WTC11 (cell line): Measurements from ENCODE around the gene SCNN1B. TPM values are rescaled to one million over a fixed set of nuclear protein-coding genes. Genes with fewer than 3 reads are reported as not detected.

Experiments
- ATAC-seq: fragments of 200-7000 bp; cut with Tn5 transposase; 2 replicates; pipeline ENCODE4 v1.10.0; 2021; ENCODE audit warnings: mild to moderate bottlenecking, moderate library complexity
- CTCF ChIA-PET: fragments of 300-600 bp; sonication (Branson Sonifier 250); formaldehyde crosslinking; loops from one replicate; lab custom pipeline; 2021; ENCODE audit warnings: antibody characterized with exemption; lab: Charles Lee
- POLR2A ChIA-PET: fragments of 350-600 bp; sonication (Branson Sonifier 250); formaldehyde crosslinking; loops from one replicate; lab custom pipeline; 2021; ENCODE audit warnings: antibody characterized with exemption; lab: Charles Lee
- DNase-seq: peaks from one replicate; pipeline ENCODE4 v3.0.0; 2021; ENCODE audit warnings: low spot score
- H3K27ac Mint-ChIP-seq: 2 replicates; pipeline ENCODE4 v1.8.0; 2021; ENCODE audit warnings: mixed read lengths
- H3K27me3 Mint-ChIP-seq: 2 replicates; pipeline ENCODE4 v1.8.0; 2021; ENCODE audit warnings: low read depth, mild to moderate bottlenecking, moderate library complexity, mixed read lengths
- H3K36me3 Mint-ChIP-seq: 2 replicates; pipeline ENCODE4 v1.8.0; 2021; ENCODE audit warnings: mixed read lengths
- H3K4me1 Mint-ChIP-seq: 2 replicates; pipeline ENCODE4 v1.8.0; 2022; ENCODE audit warnings: mixed read lengths
- H3K4me3 Mint-ChIP-seq: 2 replicates; pipeline ENCODE4 v1.8.0; 2021; ENCODE audit warnings: mild to moderate bottlenecking, moderate library complexity, mixed read lengths
- H3K9me3 Mint-ChIP-seq: 2 replicates; pipeline ENCODE4 v1.8.0; 2021; ENCODE audit warnings: mixed read lengths
- CDX4 ChIP-seq: fragments of 250-450 bp; sonication (Bioruptor Pico); IDR thresholded peaks from 2 replicates; pipeline ENCODE4 v1.9.0; 2021; ENCODE audit warnings: moderate library complexity, mild to moderate bottlenecking, inconsistent platforms, borderline replicate concordance
- ELF4 ChIP-seq: sonication (generic); formaldehyde crosslinking; IDR thresholded peaks from 2 replicates; pipeline ENCODE4 v1.8.1; 2022; ENCODE audit warnings: low read depth, mild to moderate bottlenecking, moderate library complexity, missing genetic modification reagents
- ERG ChIP-seq: fragments of 250-450 bp; sonication (Bioruptor Pico); IDR thresholded peaks from 2 replicates; pipeline ENCODE4 v1.8.0; 2021; ENCODE audit warnings: mild to moderate bottlenecking
- ETV6 ChIP-seq: sonication (generic); formaldehyde crosslinking; IDR thresholded peaks from 2 replicates; pipeline ENCODE4 v1.8.1; 2022; ENCODE audit warnings: mild to moderate bottlenecking, missing genetic modification reagents
- FOXP4 ChIP-seq: sonication (generic); formaldehyde crosslinking; IDR thresholded peaks from 2 replicates; pipeline ENCODE4 v1.8.0; 2022; ENCODE audit warnings: mild to moderate bottlenecking, missing genetic modification reagents
- HMGXB4 ChIP-seq: sonication (generic); formaldehyde crosslinking; IDR thresholded peaks from 2 replicates; pipeline ENCODE4 v1.8.1; 2023; ENCODE audit warnings: mild to moderate bottlenecking, moderate library complexity, missing genetic modification reagents
- JUN ChIP-seq: sonication (generic); formaldehyde crosslinking; IDR thresholded peaks from 2 replicates; pipeline ENCODE4 v1.8.0; 2023; ENCODE audit warnings: mild to moderate bottlenecking, missing genetic modification reagents
- MAX ChIP-seq: sonication (generic); formaldehyde crosslinking; IDR thresholded peaks from 2 replicates; pipeline ENCODE4 v1.8.0; 2022; ENCODE audit warnings: mild to moderate bottlenecking, missing genetic modification reagents
- MYBL2 ChIP-seq: sonication (generic); formaldehyde crosslinking; IDR thresholded peaks from 2 replicates; pipeline ENCODE4 v1.8.1; 2023; ENCODE audit warnings: mild to moderate bottlenecking, moderate library complexity, missing genetic modification reagents
- NR2C2 ChIP-seq: sonication (generic); formaldehyde crosslinking; IDR thresholded peaks from 2 replicates; pipeline ENCODE4 v1.8.0; 2022; ENCODE audit warnings: mild to moderate bottlenecking, missing genetic modification reagents
- PREB ChIP-seq: sonication (generic); formaldehyde crosslinking; IDR thresholded peaks from 2 replicates; pipeline ENCODE4 v1.8.1; 2022; ENCODE audit warnings: mild to moderate bottlenecking, missing genetic modification reagents, moderate library complexity, borderline replicate concordance
- RELA ChIP-seq: sonication (generic); formaldehyde crosslinking; IDR thresholded peaks from 2 replicates; pipeline ENCODE4 v1.8.1; 2022; ENCODE audit warnings: missing genetic modification reagents, mild to moderate bottlenecking, borderline replicate concordance
- RORB ChIP-seq: fragments of 250-450 bp; sonication (Bioruptor Pico); IDR thresholded peaks from 2 replicates; pipeline ENCODE4 v1.9.0; 2021; ENCODE audit warnings: mild to moderate bottlenecking
- SMAD3 ChIP-seq: sonication (generic); formaldehyde crosslinking; IDR thresholded peaks from 2 replicates; pipeline ENCODE4 v1.8.0; 2022; ENCODE audit warnings: missing genetic modification reagents, mild to moderate bottlenecking, borderline replicate concordance
- SOX15 ChIP-seq: fragments of 250-450 bp; sonication (Bioruptor Pico); IDR thresholded peaks from 2 replicates; pipeline ENCODE4 v1.9.0; 2021; ENCODE audit warnings: mild to moderate bottlenecking
- TEAD4 ChIP-seq: sonication (generic); formaldehyde crosslinking; IDR thresholded peaks from 2 replicates; pipeline ENCODE4 v1.8.0; 2022; ENCODE audit warnings: mild to moderate bottlenecking, missing genetic modification reagents
- ZBTB21 ChIP-seq: sonication (generic); formaldehyde crosslinking; IDR thresholded peaks from 2 replicates; pipeline ENCODE4 v1.8.1; 2023; ENCODE audit warnings: mild to moderate bottlenecking, missing genetic modification reagents, borderline replicate concordance
- ZMAT4 ChIP-seq: fragments of 250-450 bp; sonication (Bioruptor Pico); IDR thresholded peaks from 2 replicates; pipeline ENCODE4 v1.9.0; 2021; ENCODE audit warnings: mild to moderate bottlenecking
- ZNF138 ChIP-seq: sonication (generic); formaldehyde crosslinking; conservative IDR thresholded peaks from 2 replicates; pipeline ENCODE4 v1.8.1; 2022; ENCODE audit warnings: mild to moderate bottlenecking, moderate library complexity, missing genetic modification reagents
- ZNF281 ChIP-seq: sonication (generic); formaldehyde crosslinking; IDR thresholded peaks from 2 replicates; pipeline ENCODE4 v1.8.0; 2023; ENCODE audit warnings: mild to moderate bottlenecking, missing genetic modification reagents
- ZNF396 ChIP-seq: fragments of 250-450 bp; sonication (Bioruptor Pico); IDR thresholded peaks from 2 replicates; pipeline ENCODE4 v1.8.0; 2021; ENCODE audit warnings: mild to moderate bottlenecking, moderate library complexity, borderline replicate concordance
- ZNF512 ChIP-seq: sonication (generic); formaldehyde crosslinking; IDR thresholded peaks from 2 replicates; pipeline ENCODE4 v1.8.1; 2022; ENCODE audit warnings: missing genetic modification reagents, borderline replicate concordance
- ZNF671 ChIP-seq: fragments of 250-450 bp; sonication (Bioruptor Pico); IDR thresholded peaks from 2 replicates; pipeline ENCODE4 v1.8.0; 2021; ENCODE audit warnings: mild to moderate bottlenecking
- total RNA-seq: library from RNA; stranded (reverse); gene quantifications from 3 replicates; pipeline ENCODE4 v1.2.3, GENCODE V29; 2021

The SCNN1B gene
- total RNA-seq, 1 experiment from 2014 or later: 4.8 TPM

GRCh38 chr16:23333831-23334456 is 31.8 kb downstream of the SCNN1B start (continued):
- no peak for TF ChIP-seq ZNF512 (CRISPR knock-in tag)
- no peak for TF ChIP-seq SMAD3 (CRISPR knock-in tag)
- TF ChIP-seq ZNF138 (CRISPR knock-in tag): no peak
- no peak for TF ChIP-seq RELA
- TF ChIP-seq ZMAT4: no peak
- no peak for TF ChIP-seq ERG
- TF ChIP-seq ZNF396 (CRISPR knock-in tag): no peak
- TF ChIP-seq ZBTB21 (CRISPR knock-in tag): no peak
- TF ChIP-seq FOXP4: no peak
- no peak for TF ChIP-seq ELF4 (CRISPR knock-in tag)
- TF ChIP-seq PREB (CRISPR knock-in tag): no peak
- TF ChIP-seq TEAD4 (CRISPR knock-in tag): no peak
- no peak for TF ChIP-seq JUN (CRISPR knock-in tag)

GRCh38 chr16:23334457-23334853 is 32.4 kb downstream of the SCNN1B start:
- no peak for DNase-seq
- TF ChIP-seq ETV6 (CRISPR knock-in tag): no peak
- TF ChIP-seq ZNF281 (CRISPR knock-in tag): no peak
- no peak for TF ChIP-seq NR2C2 (CRISPR knock-in tag)
- TF ChIP-seq MAX (CRISPR knock-in tag): no peak
- no peak for TF ChIP-seq RORB (CRISPR knock-in tag)
- no peak for TF ChIP-seq CDX4 (CRISPR knock-in tag)
- no peak for TF ChIP-seq MYBL2 (CRISPR knock-in tag)
- TF ChIP-seq HMGXB4 (CRISPR knock-in tag): no peak
- no peak for TF ChIP-seq TEAD4 (CRISPR knock-in tag)
- no peak for TF ChIP-seq ZNF671 (CRISPR knock-in tag)
- TF ChIP-seq SOX15 (CRISPR knock-in tag): no peak
- no peak for ATAC-seq
- no peaks in the 10 kb centered on the region for H3K36me3 Mint-ChIP-seq
- no peak overlapping the region for H3K4me3 Mint-ChIP-seq
- ChIA-PET POLR2A (no interaction called here), CTCF (no interaction called here)
- H3K27me3 Mint-ChIP-seq: no peaks in the 10 kb centered on the region
- no peaks in the 10 kb centered on the region for H3K9me3 Mint-ChIP-seq
- H3K27ac Mint-ChIP-seq: no peak overlapping the region
- no peaks in the 10 kb centered on the region for H3K4me1 Mint-ChIP-seq
